Kidney (tissue), 14 donors: ENCODE results near the gene PRICKLE2. TPM values are rescaled to one million over a fixed set of nuclear protein-coding genes. Genes with fewer than 3 reads are reported as not detected.

Source experiments
- DNase-seq, 5 donors: peaks; one replicate each; pipeline ENCODE4 v3.0.0-alpha.2; 2013 to 2020
- FAIRE-seq: peaks from 2 replicates; lab custom pipeline; 2012; peaks lifted over from hg19 to GRCh38; lab: Jason Lieb, UNC
- H3K27ac ChIP-seq, 2 donors: one replicate each; pipeline ENCODE4 v1.7.0; 2013; ENCODE audit warnings: low read depth in 2 of 2, low read length in 2 of 2, inconsistent platforms in 1 of 2
- H3K27me3 ChIP-seq: one replicate; pipeline ENCODE4 v1.7.1; 2013; ENCODE audit warnings: low read length, inconsistent platforms; ENCODE audit not compliant: control insufficient read depth, insufficient read depth
- H3K36me3 ChIP-seq, 3 donors: one replicate each; pipeline versions ENCODE4 v1.7.0 to v1.7.1; 2013; ENCODE audit warnings: low read length in 3 of 3, control low read depth in 1 of 3, inconsistent platforms in 1 of 3; ENCODE audit not compliant: insufficient read depth in 3 of 3, control insufficient read depth in 2 of 3
- H3K4me1 ChIP-seq, 3 donors: one replicate each; pipeline versions ENCODE4 v1.7.0 to v1.7.1; 2013; ENCODE audit warnings: low read length in 3 of 3, inconsistent platforms in 1 of 3, low read depth in 1 of 3; ENCODE audit not compliant: control insufficient read depth in 2 of 3, insufficient read depth in 2 of 3
- H3K4me3 ChIP-seq, 3 donors: one replicate each; pipeline versions ENCODE4 v1.7.0 to v1.8.1; 2013; ENCODE audit warnings: low read length in 3 of 3, control low read depth in 1 of 3, inconsistent platforms in 1 of 3
- H3K9ac ChIP-seq, 3 donors: one replicate each; pipeline versions ENCODE4 v1.7.0 to v1.7.1; 2013; ENCODE audit warnings: low read length in 3 of 3, control low read depth in 1 of 3, inconsistent platforms in 1 of 3
- H3K9me3 ChIP-seq, 3 donors: one replicate each; pipeline versions ENCODE4 v1.7.0 to v1.7.1; 2013; ENCODE audit warnings: low read length in 3 of 3, control low read depth in 1 of 3, inconsistent platforms in 1 of 3; ENCODE audit not compliant: control insufficient read depth in 2 of 3, insufficient read depth in 1 of 3
- CTCF ChIP-seq: IDR thresholded peaks from 3 replicates; pipeline ENCODE4 v1.5.1; 2012; ENCODE audit warnings: mild to moderate bottlenecking, moderate library complexity, borderline replicate concordance; ENCODE audit not compliant: insufficient read depth; ENCODE audit errors: extremely low read depth
- intact Hi-C: fragments of 100-400 bp; cut with DNase I; formaldehyde crosslinking; loops from one replicate; pipeline ENCODE4 v1.11.1; 2022
- polyA plus RNA-seq: library from polyadenylated mRNA; stranded (reverse); fragments of 350-450 nt; fragmentation: Illumina TruSeq; extraction: RNeasy Lipid Tissue Mini Kit (QIAGEN cat#74804); gene quantifications from one replicate; pipeline ENCODE4 v1.2.3, GENCODE V29; 2014; ENCODE audit warnings: low read depth, low replicate concordance; ENCODE audit not compliant: insufficient read depth
- total RNA-seq: library from RNA; stranded (reverse); fragmentation: NEBNext Ultra II Directional; extraction: Animal tissue kit (Norgen Biotek cat#: 25700); gene quantifications from one replicate; pipeline ENCODE4 v1.2.1, GENCODE V29; 2021
- donor health status: control.
- donor health status: control.
- donor health status: control.
- donor health status: control.
- donor health status: control.
- donor health status: DM: yes; HTN: yes; CAD: no.
- donor health status: Normal renal cell carcinoma (clear cell type).

The PRICKLE2 gene
- total and polyA plus RNA-seq, 2 donors from 2014 or later = 3.5 to 22.9 TPM

- H3K27ac ChIP-seq = no peak overlapping the region
- TF ChIP-seq CTCF = no peak
- intact Hi-C loops = no loop called here
Measured at GRCh38 chr3:64253689-64254088, 28.4 kb upstream of the PRICKLE2 start.

GRCh38 chr3:64251019-64251418 is 25.8 kb upstream of the PRICKLE2 start:
- no peak for FAIRE-seq
- no peak for DNase-seq
- TF ChIP-seq CTCF = no peak
- intact Hi-C loops = no loop called here
- no peak overlapping the region for H3K27ac ChIP-seq
- H3K9me3 ChIP-seq = no peaks in the 10 kb centered on the region
- no peaks in the 10 kb centered on the region for H3K36me3 ChIP-seq
- no peaks in the 10 kb centered on the region for H3K27me3 ChIP-seq
- H3K9ac ChIP-seq = no peak overlapping the region
- no peak overlapping the region for H3K4me3 ChIP-seq
- no peaks in the 10 kb centered on the region for H3K4me1 ChIP-seq

More at GRCh38 chr3:64253689-64254088, 28.4 kb upstream of the PRICKLE2 start:
- DNase-seq = no peak
- Histone ChIP-seq H3K9me3 (no peaks in the 10 kb centered on the region), H3K9ac (no peak overlapping the region), H3K4me3 (no peak overlapping the region), H3K4me1 (no peaks in the 10 kb centered on the region), H3K27me3 (no peaks in the 10 kb centered on the region), H3K36me3 (no peaks in the 10 kb centered on the region)
- FAIRE-seq = no peak

- Histone ChIP-seq H3K9me3 (no peaks in the 10 kb centered on the region), H3K9ac (no peak overlapping the region), H3K4me1 (no peaks in the 10 kb centered on the region), H3K4me3 (peak overlapping the region in 1 of 3 donors; percentile 5), H3K36me3 (no peaks in the 10 kb centered on the region), H3K27me3 (no peaks in the 10 kb centered on the region), H3K27ac (no peak overlapping the region)
- FAIRE-seq (peak; percentile 39), DNase-seq (peak in 1 of 5 donors; percentile 27)
- TF ChIP-seq CTCF = no peak
- intact Hi-C loops = no loop called here
Measured at GRCh38 chr3:64247991-64248646, 22.9 kb upstream of the PRICKLE2 start.
